H9 (cell line): Measurements from ENCODE around the gene CCDC71. TPM values are rescaled to one million over a fixed set of nuclear protein-coding genes. Genes with fewer than 3 reads are reported as not detected.

Source experiments
- DNase-seq: peaks from one replicate; pipeline ENCODE4 v3.0.0-alpha.2; 2017
- H2AFZ ChIP-seq: one replicate; pipeline ENCODE4 v1.6.1; 2013; ENCODE audit warnings: mild to moderate bottlenecking, low read length, control low read depth, moderate library complexity
- H2AK5ac ChIP-seq: 2 replicates; pipeline ENCODE4 v1.6.1; 2013; ENCODE audit warnings: low read length, control low read depth, mixed read lengths; ENCODE audit not compliant: insufficient read length
- H2BK120ac ChIP-seq: one replicate; pipeline ENCODE4 v1.6.1; 2013; ENCODE audit warnings: low read depth, mild to moderate bottlenecking, low read length, control low read depth, inconsistent platforms; ENCODE audit not compliant: poor library complexity, severe bottlenecking
- H2BK12ac ChIP-seq: 2 replicates; pipeline ENCODE4 v1.6.1; 2013; ENCODE audit warnings: low read length, control low read depth, mixed read lengths, low read depth; ENCODE audit not compliant: insufficient read length
- H2BK15ac ChIP-seq: 2 replicates; pipeline ENCODE4 v1.6.1; 2013; ENCODE audit warnings: low read depth, low read length, control low read depth
- H2BK20ac ChIP-seq: one replicate; pipeline ENCODE4 v1.6.1; 2013; ENCODE audit warnings: low read depth, mild to moderate bottlenecking, low read length, control low read depth, inconsistent platforms; ENCODE audit not compliant: poor library complexity, severe bottlenecking
- H2BK5ac ChIP-seq: 2 replicates; pipeline ENCODE4 v1.6.1; 2013; ENCODE audit warnings: low read length, control low read depth, mixed read lengths; ENCODE audit not compliant: insufficient read length
- H3K14ac ChIP-seq: 2 replicates; pipeline ENCODE4 v1.6.1; 2013; ENCODE audit warnings: low read length, control low read depth; ENCODE audit not compliant: insufficient read depth
- H3K18ac ChIP-seq: 2 replicates; pipeline ENCODE4 v1.6.1; 2013; ENCODE audit warnings: low read depth, mild to moderate bottlenecking, mixed read lengths, low read length, control low read depth; ENCODE audit not compliant: insufficient read length
- H3K23ac ChIP-seq: 2 replicates; pipeline ENCODE4 v1.6.1; 2013; ENCODE audit warnings: low read length, control low read depth, mixed read lengths, low read depth; ENCODE audit not compliant: insufficient read length
- H3K23me2 ChIP-seq: 2 replicates; pipeline ENCODE4 v1.6.1; 2013; ENCODE audit warnings: low read depth, mild to moderate bottlenecking, mixed read lengths, low read length, control low read depth; ENCODE audit not compliant: insufficient read length, poor library complexity, severe bottlenecking
- H3K27ac ChIP-seq: 2 replicates; pipeline ENCODE4 v1.5.1; 2013; ENCODE audit warnings: low read length, control low read depth, mixed read lengths, low read depth; ENCODE audit not compliant: insufficient read length
- H3K27me3 ChIP-seq: 2 replicates; pipeline ENCODE4 v1.6.1; 2013; ENCODE audit warnings: low read length, control low read depth, inconsistent platforms; ENCODE audit not compliant: insufficient read depth
- H3K4ac ChIP-seq: 2 replicates; pipeline ENCODE4 v1.6.1; 2013; ENCODE audit warnings: low read depth, mild to moderate bottlenecking, control low read depth, inconsistent platforms, low read length, moderate library complexity
- H3K4me1 ChIP-seq: 2 replicates; pipeline ENCODE4 v1.6.1; 2013; ENCODE audit warnings: low read length, control low read depth, inconsistent platforms; ENCODE audit not compliant: insufficient read depth
- H3K4me2 ChIP-seq: 2 replicates; pipeline ENCODE4 v1.6.1; 2013; ENCODE audit warnings: low read length, control low read depth, mixed read lengths; ENCODE audit not compliant: insufficient read length, insufficient read depth
- H3K56ac ChIP-seq: 2 replicates; pipeline ENCODE4 v1.6.1; 2013; ENCODE audit warnings: low read depth, mild to moderate bottlenecking, mixed read lengths, low read length, control low read depth; ENCODE audit not compliant: insufficient read length
- H3K79me1 ChIP-seq: 2 replicates; pipeline ENCODE4 v1.6.1; 2013; ENCODE audit warnings: low read depth, mild to moderate bottlenecking, moderate library complexity, low read length, control low read depth, inconsistent platforms; ENCODE audit not compliant: insufficient read depth, poor library complexity, severe bottlenecking
- H3K79me2 ChIP-seq: 2 replicates; pipeline ENCODE4 v1.6.1; 2013; ENCODE audit warnings: low read length, control low read depth, inconsistent platforms; ENCODE audit not compliant: insufficient read depth
- H3K9ac ChIP-seq: 2 replicates; pipeline ENCODE4 v1.6.1; 2013; ENCODE audit warnings: low read length, control low read depth, mixed read lengths; ENCODE audit not compliant: insufficient read length; ENCODE audit errors: extremely low read depth
- H3K9me3 ChIP-seq: one replicate; pipeline ENCODE4 v1.6.1; 2013; ENCODE audit warnings: low read depth, low read length, inconsistent platforms; ENCODE audit not compliant: control insufficient read depth
- H3T11ph ChIP-seq: one replicate; pipeline ENCODE4 v1.6.1; 2013; ENCODE audit warnings: mild to moderate bottlenecking, low read length, control low read depth, inconsistent platforms
- H4K20me1 ChIP-seq: one replicate; pipeline ENCODE4 v1.6.1; 2013; ENCODE audit not compliant: control insufficient read depth, insufficient read length, insufficient read depth
- H4K5ac ChIP-seq: 2 replicates; pipeline ENCODE4 v1.6.1; 2013; ENCODE audit warnings: low read depth, mild to moderate bottlenecking, mixed read lengths, low read length, control low read depth; ENCODE audit not compliant: insufficient read length
- H4K8ac ChIP-seq: replicated peaks from 2 replicates; pipeline ENCODE4 v1.6.1; 2013; ENCODE audit warnings: low read length, control low read depth, mixed read lengths, low read depth; ENCODE audit not compliant: insufficient read length
- H4K91ac ChIP-seq: 2 replicates; pipeline ENCODE4 v1.6.1; 2013; ENCODE audit warnings: low read depth, mild to moderate bottlenecking, moderate library complexity, mixed read lengths, low read length, control low read depth; ENCODE audit not compliant: insufficient read length
- H3K27ac Mint-ChIP-seq, 3 experiments: 2 replicates in 2 of 3; 3 replicates in 1 of 3; pipeline ENCODE4 v1.8.0; 2020 to 2021; ENCODE audit warnings: mixed read lengths in 3 of 3, mild to moderate bottlenecking in 1 of 3, moderate library complexity in 1 of 3
- H3K27me3 Mint-ChIP-seq: 2 replicates; pipeline ENCODE4 v1.8.0; 2021; ENCODE audit warnings: low read depth, mild to moderate bottlenecking, moderate library complexity, mixed read lengths
- H3K36me3 Mint-ChIP-seq, 3 experiments: 2 replicates in 2 of 3; 3 replicates in 1 of 3; pipeline ENCODE4 v1.8.0; 2020 to 2021; ENCODE audit warnings: low read depth in 3 of 3, mixed read lengths in 3 of 3; ENCODE audit not compliant: insufficient read depth in 1 of 3
- H3K4me1 Mint-ChIP-seq, 2 experiments: 2 replicates each; pipeline ENCODE4 v1.8.0; 2020; ENCODE audit warnings: mixed read lengths in 2 of 2
- H3K4me3 Mint-ChIP-seq, 2 experiments: 2 replicates in 1 of 2; 3 replicates in 1 of 2; pipeline ENCODE4 v1.8.0; 2020 to 2021; ENCODE audit warnings: mild to moderate bottlenecking in 2 of 2, mixed read lengths in 2 of 2, moderate library complexity in 1 of 2
- H3K9me3 Mint-ChIP-seq, 2 experiments: 2 replicates in 1 of 2; 3 replicates in 1 of 2; pipeline ENCODE4 v1.8.0; 2020; ENCODE audit warnings: mild to moderate bottlenecking in 2 of 2, mixed read lengths in 2 of 2, moderate library complexity in 1 of 2
- WGBS: extraction: QIAGEN DNeasy Blood & Tissue Kit; methylation state at CpG from one replicate; pipeline ENCODE4 v1.1.7; 2013; ENCODE audit warnings: missing lambda C conversion rate, low lambda C conversion rate, mixed read lengths; ENCODE audit not compliant: insufficient read length; ENCODE audit errors: extremely low coverage; 5-methylcytosine and 5-hydroxymethylcytosine counted together
- total RNA-seq: library from RNA; stranded (reverse); gene quantifications from 2 replicates; pipeline ENCODE4 v1.2.1, GENCODE V29; 2021
- TF ChIP-seq, protein P1 (sequence below): fragments of 200-600 bp; sonication (generic); conservative IDR thresholded peaks from 3 replicates; pipeline ENCODE4 v1.8.0; 2021; ENCODE audit warnings: antibody characterized with exemption, mild to moderate bottlenecking

CCDC71 gene
- total RNA-seq, 1 experiment from 2014 or later, result 27.6 TPM

GRCh38 chr3:49133226-49133951 lies 32.7 kb downstream of the CCDC71 start:
- no peaks in the 10 kb centered on the region for H3K9me3 Mint-ChIP-seq
- H2BK5ac ChIP-seq, result no peak overlapping the region
- peaks cover 8 to 12% of the 10 kb centered on the region in 2 experiments; a peak in 3 of 4 replicates for H3K4me1 Mint-ChIP-seq
- H3K36me3 Mint-ChIP-seq, result peaks cover 0 to 6% (median 5%) of the 10 kb centered on the region in 3 experiments; a peak in 2 of 7 replicates
- peak overlapping the region in 2 of 3 experiments; percentile 79 to 98; a peak in 5 of 7 replicates for H3K27ac Mint-ChIP-seq
- H3K4me3 Mint-ChIP-seq, result peak overlapping the region; percentile 83 to 93
- peak overlapping the region; percentile 97 for H3K4me2 ChIP-seq
- no peak overlapping the region for H4K8ac ChIP-seq
- H3K4ac ChIP-seq, result no peak overlapping the region
- H3K9ac ChIP-seq, result peak overlapping the region; percentile 59
- H3T11ph ChIP-seq, result no peak overlapping the region
- WGBS, result no CpG with 5 or more reads among the region's 30 CpGs
- no peak overlapping the region for H2AK5ac ChIP-seq
- no peak overlapping the region for H4K5ac ChIP-seq
- no peaks in the 10 kb centered on the region for H4K20me1 ChIP-seq
- H3K27me3 Mint-ChIP-seq, result peaks cover 11% of the 10 kb centered on the region
- H3K27me3 ChIP-seq, result no peaks in the 10 kb centered on the region
- peak; percentile 81 for DNase-seq
- H3K18ac ChIP-seq, result peak overlapping the region; percentile 72
- TF ChIP-seq, protein P1, sequence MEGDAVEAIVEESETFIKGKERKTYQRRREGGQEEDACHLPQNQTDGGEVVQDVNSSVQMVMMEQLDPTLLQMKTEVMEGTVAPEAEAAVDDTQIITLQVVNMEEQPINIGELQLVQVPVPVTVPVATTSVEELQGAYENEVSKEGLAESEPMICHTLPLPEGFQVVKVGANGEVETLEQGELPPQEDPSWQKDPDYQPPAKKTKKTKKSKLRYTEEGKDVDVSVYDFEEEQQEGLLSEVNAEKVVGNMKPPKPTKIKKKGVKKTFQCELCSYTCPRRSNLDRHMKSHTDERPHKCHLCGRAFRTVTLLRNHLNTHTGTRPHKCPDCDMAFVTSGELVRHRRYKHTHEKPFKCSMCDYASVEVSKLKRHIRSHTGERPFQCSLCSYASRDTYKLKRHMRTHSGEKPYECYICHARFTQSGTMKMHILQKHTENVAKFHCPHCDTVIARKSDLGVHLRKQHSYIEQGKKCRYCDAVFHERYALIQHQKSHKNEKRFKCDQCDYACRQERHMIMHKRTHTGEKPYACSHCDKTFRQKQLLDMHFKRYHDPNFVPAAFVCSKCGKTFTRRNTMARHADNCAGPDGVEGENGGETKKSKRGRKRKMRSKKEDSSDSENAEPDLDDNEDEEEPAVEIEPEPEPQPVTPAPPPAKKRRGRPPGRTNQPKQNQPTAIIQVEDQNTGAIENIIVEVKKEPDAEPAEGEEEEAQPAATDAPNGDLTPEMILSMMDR, result no peak
- H3K56ac ChIP-seq, result no peak overlapping the region
- H3K79me2 ChIP-seq, result no peaks in the 10 kb centered on the region
- H3K14ac ChIP-seq, result peak overlapping the region; percentile 88
- H3K9me3 ChIP-seq, result no peaks in the 10 kb centered on the region
- peaks cover 15% of the 10 kb centered on the region for H3K23me2 ChIP-seq
- H2AFZ ChIP-seq, result peak overlapping the region; percentile 87
- H3K4me1 ChIP-seq, result peaks cover 2% of the 10 kb centered on the region; the same call in 1 of the 2 replicates
- no peaks in the 10 kb centered on the region for H3K79me1 ChIP-seq
- no peak overlapping the region for H2BK20ac ChIP-seq
- no peak overlapping the region for H4K91ac ChIP-seq
- no peak overlapping the region for H2BK12ac ChIP-seq
- H2BK15ac ChIP-seq, result no peak overlapping the region
- H2BK120ac ChIP-seq, result no peak overlapping the region
- no peak overlapping the region for H3K23ac ChIP-seq
- H3K27ac ChIP-seq, result no peak overlapping the region
